GM19395 (cell line): ENCODE results near the gene DOK3.
"Not testable (repeated sequence)": the region's sequence is repeated elsewhere in the genome, so short reads cannot be mapped to it uniquely, and the experiment has no call there.

Experiments
- ATAC-seq: cut with Tn5 transposase; IDR thresholded peaks from one replicate; pipeline ENCODE4 v1.9.1; 2021; ENCODE audit warnings: mild to moderate bottlenecking, moderate library complexity; ENCODE audit not compliant: unreplicated experiment

DOK3 gene

DNA sequence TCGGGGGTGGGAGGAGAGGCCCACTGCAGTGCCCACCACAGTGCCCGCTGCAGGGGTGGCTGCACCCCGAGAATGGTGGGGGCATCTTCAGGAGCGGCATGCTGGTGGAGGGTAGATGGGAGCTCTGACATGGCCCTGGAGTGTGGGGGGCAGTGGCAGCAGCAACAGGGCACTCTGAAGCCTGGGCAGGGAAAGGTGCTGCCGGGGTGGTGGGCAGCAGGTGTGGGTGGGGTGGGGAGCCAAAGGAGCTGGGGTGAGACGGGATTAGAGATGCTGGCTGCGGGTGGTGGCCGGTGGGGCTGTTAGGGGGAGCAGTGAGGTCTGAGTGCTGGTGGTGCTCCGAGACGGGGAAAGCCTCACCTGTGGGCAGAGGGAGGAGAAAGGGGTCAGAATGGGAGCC lies 26.8 kb upstream of the DOK3 start:
- no peak for ATAC-seq

DNA sequence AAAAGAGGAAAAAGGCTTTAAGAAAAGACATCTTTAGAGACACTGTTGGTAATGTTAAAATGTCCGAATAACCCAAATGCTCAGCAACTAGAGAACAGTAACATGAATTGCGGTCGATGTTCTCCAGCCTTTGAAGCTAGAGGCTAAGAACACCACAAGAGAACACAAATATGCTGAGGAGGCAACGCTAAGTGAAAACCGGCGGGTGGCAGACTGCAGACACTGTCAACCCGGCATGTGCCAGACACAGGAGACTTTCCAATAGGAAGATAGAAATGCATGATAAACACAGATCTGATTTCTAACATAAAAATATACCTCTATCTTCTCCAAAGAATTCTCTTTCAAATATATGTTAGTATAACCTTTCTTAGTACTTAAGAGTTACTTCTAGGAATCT lies 25.5 kb upstream of the DOK3 start:
- ATAC-seq = no peak

DNA sequence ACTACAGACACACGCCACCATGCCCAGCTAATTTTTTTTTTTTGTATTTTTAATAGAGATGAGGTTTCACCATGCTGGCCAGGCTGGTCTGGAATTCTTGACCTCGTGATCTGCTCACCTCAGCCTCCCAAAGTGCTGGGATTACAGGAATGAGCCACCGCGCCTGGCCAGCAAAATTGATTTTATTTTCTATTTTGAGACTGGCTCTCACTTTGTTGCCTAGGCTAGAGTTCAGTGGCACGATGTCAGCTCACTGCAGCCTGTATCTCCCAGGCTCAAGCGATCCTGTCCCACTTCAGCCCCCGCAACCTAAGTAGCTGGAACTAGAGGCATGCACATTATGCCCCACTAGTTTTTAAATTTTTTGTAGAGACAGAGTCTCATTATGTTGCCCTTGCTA lies 24.8 kb upstream of the DOK3 start:
- ATAC-seq = not testable (repeated sequence)

DNA sequence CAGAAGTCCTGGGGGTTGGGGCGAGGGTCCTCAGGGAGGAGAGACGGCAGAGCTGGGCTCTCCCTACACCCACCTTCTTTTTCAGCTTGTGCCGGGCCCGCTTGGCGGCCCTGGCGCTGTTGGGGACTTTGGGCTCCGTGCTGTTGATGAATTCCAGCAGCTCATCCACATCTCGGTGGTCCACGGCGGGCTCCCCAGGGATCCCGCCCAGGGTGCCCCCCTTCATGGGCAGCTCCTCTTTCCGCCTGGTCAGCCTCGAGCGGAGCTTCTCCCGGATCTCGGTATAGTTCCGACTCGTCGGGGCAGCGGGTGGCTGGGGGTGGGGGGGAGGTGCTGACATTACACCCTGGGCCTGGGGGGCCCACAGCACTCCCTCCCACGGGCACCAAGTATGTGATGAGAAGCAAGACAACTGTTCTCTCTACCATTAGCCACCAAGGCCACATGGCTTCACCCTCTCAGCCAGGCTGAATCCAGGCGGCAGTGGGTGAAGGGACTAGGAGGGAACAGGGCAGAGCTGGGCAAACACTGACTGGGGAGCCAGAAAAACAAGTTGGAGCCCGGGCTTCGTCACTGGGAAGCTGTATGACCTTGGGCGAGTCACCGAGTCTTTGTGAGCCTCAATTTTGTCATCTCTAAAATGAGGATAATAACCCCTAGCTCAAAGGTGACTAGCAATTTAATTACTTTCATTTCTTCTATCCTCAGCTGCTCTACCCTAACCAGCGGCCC lies 21.7 kb upstream of the DOK3 start:
- ATAC-seq = no peak

DNA sequence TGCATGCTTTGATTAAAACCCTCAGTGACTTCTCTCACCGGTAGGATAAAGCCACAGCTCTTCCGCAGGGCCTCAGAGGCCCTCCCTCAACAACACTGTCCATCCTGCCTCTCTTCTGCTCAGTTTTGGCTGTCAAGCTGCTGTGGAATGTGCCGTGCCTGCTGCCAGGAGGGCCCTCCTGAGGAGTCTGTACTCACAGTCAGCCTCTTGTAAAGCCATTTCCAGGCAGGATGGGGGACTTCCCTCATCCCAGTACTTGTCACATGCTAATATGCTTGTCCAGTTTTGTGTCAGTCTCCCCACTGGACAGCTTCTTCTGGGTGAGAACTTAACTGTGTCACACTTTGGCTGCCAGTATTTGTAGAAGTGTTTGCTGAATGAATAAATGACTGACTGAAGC lies 21.0 kb upstream of the DOK3 start:
- no peak for ATAC-seq

DNA sequence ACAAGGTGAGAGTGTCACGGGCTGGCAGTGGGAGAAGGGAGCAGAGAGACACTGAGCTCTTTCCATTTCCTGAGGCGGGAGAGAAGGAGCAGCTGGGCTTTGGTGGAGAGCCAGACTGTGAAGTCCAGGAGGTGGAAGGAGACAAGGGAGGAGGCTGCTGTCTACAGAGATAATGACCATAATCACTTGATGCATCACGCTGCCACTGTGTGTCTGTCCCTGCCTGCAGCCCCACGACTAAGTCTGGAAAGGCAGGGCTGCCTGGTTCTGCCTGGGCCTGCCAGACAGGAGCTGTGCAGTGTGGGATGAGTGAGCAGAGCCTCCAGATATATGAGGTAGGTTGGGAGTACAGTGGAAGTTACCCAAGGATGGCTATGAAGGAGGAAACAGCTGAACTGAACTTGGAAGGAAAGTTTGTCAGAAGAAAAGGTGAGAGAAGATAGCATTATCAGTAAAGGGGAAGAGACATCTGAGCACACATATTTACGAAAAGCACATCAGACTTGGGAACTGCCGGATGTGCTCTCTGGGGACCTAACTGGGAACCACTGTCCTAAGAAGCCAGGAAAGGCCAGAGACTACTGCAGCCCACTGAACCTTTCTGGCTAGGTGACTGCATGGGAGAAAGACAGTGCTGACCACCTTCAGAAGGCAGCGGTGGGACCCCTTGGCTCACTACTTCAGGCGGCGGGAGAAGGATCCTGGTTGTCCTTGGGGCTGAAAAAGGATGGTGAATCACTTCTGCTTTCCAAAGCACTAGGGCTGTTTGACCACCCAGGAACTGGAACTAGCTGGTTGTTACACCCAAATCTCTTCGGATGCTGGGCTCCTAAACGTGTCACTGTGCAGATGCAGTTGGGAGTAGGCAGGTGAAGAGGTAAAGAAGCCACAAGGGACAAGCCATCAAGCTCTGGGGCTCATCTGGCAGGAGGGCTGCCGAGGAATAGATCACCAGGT lies 19.9 kb upstream of the DOK3 start:
- ATAC-seq = no peak

DNA sequence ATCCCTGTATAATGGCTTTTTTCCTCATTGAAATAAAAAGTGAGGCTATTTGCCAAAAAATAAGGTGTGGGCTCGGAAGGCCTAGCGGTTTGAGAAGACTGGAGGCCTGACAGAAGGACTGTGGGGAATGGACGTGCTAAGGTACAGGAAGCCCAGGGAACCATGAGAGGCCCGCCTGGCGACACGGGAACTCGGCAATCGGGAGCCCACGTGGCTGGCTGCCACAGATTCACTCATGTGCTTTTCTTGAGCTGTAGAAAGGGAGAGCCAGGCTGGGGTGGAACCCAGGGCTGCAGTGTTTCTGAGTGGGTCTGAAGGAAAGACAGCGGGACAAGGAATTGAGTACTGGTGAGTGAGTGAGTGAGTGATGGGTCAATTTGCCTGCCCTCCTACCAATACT lies 19.0 kb upstream of the DOK3 start:
- ATAC-seq = no peak

DNA sequence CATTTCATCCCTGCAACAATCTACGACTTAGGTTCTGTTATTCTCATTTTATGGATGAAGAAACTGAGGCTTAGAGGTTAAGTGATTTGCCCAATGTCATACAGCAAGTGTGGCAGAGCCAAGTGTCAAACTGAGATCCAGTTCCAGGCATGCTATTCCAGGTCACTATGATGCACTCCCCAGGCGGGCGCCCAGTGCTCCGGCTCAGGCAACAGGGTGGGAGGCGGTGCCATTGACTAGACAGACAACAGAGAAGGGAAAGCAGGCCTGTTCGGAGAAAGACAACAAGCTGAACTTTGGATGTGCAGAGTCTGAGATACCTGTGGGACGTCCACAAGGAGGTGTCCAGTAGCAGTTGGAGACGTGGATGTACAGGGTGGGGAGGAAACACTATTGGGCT lies 18.0 kb upstream of the DOK3 start:
- ATAC-seq = no peak

DNA sequence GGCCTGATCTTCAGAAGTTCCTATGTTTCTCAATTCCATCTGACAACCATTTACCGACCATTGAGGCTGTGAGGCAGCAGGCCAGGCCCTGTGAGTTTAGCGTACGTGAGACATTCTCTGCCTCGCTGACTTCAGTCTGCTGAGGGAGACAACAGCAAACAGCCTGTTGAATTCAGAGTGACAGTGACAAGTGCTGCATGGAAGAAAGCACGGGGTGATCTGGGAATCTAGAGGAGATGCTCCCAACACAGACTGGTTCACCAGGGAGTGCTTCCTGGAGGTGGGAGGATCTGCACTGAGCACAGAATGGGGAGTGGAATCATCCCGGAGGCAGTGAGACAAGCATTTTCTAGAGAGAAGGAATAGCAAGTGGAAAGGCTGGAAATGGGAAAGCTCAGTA lies 17.2 kb upstream of the DOK3 start:
- no peak for ATAC-seq

DNA sequence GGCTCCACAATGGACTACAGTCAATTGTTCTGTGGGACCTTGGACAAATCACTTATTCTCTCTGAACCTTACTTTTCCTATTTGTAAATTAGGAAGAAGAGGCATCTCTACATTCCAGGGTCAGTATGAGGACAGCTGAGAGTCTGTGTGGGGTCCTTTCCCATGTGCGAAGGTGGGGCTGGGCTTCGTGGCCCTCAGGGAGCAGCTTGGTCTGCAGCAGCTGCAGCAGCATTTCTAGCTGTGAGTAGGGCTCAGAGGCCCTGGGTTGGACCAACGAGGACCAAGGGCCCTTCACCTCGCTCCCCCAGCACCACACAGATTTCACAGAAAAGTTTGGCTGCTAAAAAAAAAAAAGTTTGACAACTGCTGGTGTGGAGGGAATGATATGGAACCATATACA lies 16.6 kb upstream of the DOK3 start:
- ATAC-seq = no peak

DNA sequence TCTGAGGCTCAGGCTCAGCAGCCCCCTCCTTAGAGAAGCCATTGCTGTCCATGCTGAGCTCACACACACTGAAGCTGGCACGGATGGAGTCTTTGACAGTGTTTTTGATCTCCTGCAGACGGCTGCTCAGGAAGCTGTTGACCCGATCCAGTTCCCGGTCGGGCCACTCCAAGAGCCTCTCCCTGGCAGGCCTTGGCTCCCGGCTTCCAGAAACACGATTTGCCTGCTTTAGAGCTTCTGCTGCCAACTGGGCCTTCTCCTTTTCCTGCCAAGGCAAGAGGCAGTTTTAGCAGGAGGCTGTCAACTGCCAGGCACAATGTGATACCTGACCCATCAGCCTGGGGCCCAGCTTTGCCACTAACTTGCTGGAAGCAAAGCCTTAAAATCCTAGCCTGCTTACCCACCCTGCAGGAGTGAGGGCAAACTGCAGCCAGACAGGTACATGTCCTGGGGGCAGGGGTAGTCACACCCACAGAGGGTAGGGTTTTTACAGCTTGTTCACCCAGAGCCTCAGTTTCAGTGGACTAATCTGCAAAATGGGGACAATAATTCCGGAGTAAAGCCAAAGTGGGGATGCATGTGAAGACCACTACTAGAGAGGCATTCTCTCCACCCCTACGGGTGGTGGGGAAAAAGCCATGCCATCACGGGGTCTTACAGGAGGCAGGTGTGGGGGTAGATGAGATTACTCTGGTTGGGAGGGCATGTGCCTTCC lies 15.5 kb upstream of the DOK3 start:
- ATAC-seq = no peak

DNA sequence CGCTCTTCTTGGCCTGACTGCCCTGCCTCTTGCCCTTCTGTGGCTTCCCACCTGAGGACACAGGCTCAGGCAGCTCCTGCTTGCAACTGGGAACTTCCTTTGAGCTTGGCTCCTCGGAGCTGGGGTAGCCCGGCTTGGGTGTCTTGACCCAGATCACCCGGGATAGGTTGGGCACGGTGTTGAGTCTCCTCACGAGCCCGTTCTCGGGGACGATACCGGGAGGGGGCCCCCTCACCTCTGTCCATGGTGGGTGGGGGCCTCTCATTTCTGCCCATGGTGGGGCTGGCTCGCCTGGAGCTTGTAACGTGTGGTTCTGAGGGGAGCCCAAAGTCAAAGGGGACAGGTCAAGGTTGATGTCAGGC lies 14.9 kb upstream of the DOK3 start:
- ATAC-seq = no peak

DNA sequence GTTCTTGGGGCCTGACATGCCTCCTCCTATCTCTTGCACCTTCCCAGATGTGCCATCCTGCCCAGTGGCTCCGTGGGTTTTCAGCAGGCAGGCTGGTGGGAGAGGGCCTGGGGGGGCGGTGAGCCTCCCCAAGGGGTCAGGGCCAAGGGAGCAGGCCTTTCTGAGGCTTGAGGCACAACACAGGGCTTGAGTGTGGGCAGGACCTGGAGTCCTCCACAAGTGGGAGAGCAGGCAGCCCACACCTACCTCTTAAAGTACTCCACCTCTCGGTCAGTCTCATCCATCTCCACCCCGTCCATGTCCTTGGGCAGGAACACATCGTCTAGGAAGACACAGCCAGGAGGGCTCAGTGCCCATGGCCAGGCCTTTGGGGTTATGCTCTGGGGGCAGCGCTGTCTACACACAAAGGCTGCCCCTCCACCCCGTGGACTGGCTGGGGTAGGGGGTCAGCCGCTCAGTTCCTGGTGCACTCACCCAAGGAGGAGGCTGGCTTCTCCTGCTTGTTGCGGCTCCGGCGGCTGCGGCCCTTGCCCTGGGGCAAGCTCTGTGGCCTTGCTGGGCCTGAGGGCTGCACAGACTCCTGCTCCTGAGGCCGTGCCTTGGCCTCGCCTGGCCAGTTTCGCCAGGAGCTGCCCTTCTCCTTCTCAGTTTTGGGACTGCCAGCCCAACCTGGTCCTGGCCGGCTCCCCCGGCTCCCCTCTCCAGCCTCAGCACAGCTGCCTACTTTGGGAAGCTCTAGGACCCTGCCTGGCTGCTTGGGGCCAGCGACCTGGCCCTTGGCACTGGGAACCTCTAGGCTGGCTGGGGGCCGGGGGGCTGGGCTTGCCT lies 14.3 kb upstream of the DOK3 start:
- no peak for ATAC-seq

DNA sequence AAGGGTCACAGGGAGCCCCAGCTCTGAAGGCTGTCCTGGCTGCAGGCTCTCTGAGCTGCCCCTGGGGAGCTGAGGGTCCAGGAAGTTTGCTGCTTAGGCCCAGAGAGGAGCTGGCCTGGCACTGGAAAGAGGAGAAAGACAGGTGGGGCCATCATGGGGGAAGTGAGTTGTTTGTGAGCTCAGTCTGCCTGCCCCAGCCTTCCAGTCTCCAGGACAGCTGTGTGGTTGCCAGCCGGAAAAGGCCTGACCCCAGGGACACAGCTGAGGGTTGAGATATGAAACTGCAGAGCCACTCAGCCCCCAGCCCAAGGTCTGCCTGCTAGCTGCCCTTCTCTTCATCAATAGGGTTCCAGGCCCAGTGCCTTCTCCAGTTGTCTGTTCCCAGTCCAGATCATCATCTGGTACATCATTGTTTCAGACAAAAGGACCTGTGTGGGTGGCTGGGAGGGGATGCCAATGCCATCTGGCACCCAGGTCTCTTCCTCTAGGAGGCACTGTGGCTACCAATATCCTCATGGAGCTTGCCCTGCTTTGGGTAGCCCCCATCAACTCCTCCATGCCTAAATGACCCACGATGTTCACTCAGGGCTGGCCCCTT lies 11.4 kb upstream of the DOK3 start:
- no peak for ATAC-seq

DNA sequence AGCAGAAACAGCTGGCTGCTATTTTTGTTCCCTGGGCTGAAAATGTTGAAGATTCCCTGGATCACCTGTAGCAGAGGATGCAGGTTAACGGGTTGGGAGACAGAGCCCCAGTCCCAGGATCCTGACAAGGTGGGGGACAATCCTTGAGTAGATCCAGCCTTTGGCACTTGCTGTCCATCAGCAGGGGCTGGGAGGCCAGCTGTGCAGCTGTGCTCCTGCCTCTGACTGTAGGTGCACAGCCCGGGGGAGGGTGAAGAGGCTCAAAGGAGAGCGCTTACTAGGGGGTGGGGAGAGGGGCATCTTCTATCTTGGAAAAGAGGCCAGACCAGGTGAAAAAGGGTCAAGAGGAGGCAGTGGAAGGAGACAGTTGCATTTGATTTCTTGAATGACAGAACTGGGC lies 10.6 kb upstream of the DOK3 start:
- ATAC-seq = no peak

DNA sequence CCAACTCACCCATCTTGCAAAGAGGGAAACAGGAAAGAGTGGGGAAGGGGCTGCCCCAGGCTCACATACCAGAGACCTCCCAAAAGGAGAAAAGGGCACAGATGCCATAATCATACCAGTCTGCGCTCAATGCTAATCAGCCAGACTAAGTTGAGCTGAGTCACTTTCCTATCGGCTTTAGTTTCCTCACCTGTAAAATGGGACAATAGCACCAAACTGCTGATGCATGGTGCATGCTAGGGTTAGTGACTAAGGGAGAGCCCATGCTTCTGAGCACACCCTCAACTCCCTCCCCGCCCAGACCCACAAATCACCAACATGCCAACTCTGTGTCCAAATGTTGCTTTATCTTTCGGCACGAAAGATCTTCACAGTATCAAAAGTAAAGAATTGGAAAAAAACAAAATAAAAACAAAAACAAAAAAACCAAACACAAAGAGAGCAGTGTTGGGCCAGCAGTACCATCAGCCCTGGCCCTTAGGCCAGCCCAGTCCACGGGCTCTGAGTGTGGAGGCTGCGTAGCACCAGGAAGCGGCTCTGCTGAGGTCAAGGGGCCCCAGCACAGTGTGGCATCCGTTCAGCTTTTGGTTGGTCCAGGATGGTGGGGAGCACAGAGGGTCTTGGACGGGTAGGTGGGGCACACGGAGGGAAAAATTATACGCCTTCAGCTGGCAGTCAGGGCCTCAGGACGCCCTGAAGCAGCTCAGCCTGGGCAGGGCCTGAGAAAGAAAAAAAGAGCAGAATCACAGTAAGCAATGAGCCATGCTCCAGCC lies 10.0 kb upstream of the DOK3 start:
- ATAC-seq = no peak

DNA sequence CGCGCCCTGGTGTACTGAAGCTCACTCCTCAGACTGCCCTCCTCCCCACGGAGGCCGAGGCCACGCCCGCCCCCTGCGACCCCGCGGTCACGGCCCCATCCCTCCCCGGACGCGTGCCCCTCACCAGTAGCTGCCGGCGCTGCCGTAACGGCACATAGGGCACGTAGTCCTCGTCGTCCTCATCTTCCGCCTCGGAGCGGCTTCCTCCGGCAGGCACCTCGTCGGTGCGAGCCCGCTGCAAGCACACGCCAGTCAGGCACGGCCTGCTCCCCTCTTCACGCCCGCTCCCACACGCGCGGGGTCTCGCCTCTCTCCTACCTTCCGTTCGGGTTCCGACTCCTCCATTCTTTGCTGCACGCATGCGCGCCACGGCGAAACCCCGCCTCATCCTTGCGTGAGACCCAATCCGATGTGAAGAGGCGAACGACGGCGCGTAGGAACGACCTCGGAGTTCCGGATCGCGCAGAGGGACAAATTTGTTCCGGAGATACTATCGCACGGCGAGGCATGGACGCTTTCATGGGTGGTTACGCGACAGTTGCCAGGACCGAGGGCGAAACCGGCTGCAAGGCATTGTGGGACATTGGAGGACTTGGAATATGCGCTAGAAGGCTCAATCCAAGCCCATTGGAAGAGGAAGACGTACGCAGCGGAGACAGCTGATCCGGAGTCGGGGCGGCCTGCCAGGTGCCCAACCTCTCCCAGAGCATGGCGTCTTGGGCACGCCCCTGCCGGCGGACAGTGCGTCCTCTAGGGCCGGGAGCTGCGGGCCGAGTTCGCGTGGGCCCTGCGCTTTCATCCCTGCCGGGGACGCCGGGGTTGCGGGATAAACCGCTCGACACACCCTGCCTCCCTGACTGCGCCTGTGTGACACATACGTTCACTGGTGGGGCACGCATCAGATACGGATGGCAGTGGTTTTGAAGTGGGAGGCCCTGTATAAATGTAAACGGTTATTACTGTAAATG lies 7.3 kb upstream of the DOK3 start, which contains the start of gene DDX41:
DDX41 (minus strand) TSS at position 361 of the 968 bp plus-strand sequence; CDS start at position 345, 16 bp downstream.
- peak; percentile 85 for ATAC-seq

DNA sequence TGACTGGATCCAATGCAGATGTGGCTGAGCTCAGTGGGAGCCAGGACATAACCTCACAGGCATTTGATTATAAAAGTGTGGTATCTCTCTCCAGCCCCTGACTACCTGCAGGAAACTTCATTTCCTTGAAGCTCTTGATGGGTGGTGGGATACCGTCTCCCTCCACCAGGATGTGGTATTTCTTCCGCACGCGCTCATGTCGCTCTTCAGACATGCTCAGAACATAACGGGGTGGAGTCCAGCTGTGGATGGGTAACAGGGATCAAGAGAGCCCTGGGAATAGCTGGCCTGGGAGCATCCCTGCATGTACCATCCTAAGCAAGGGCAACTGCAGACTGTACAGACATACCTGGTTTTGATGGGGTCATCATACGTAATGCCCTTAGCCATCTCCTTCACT lies 6.0 kb upstream of the DOK3 start:
- ATAC-seq = no peak
